Neural cell (in vitro differentiated cells): ENCODE data around the gene GJB2.

ENCODE experiments used
- CTCF ChIP-seq: fragments of 450-650 bp; IDR thresholded peaks from 2 replicates; pipeline ENCODE4 v1.5.1; 2014; ENCODE audit warnings: antibody characterized with exemption, mild to moderate bottlenecking, moderate library complexity; ENCODE audit not compliant: poor library complexity, severe bottlenecking
- EP300 ChIP-seq: fragments of 450-650 bp; conservative IDR thresholded peaks from 2 replicates; pipeline ENCODE4 v1.6.1; 2014; ENCODE audit warnings: antibody characterized with exemption, mild to moderate bottlenecking, moderate library complexity; ENCODE audit not compliant: poor library complexity, severe bottlenecking
- EZH2 ChIP-seq: fragments of 200-600, 300-800 bp; shearing (Covaris generic), sonication (generic); IDR thresholded peaks from 2 replicates; pipeline ENCODE4 v1.6.1; 2014; ENCODE audit warnings: antibody characterized with exemption, low read length, borderline replicate concordance, mild to moderate bottlenecking; ENCODE audit not compliant: insufficient read depth, poor library complexity, severe bottlenecking
- POLR2AphosphoS5 ChIP-seq: IDR thresholded peaks from 2 replicates; pipeline ENCODE4 v1.6.1; 2012
- REST ChIP-seq: IDR thresholded peaks from 2 replicates; pipeline ENCODE4 v1.6.1; 2012; ENCODE audit warnings: borderline replicate concordance
- SMC3 ChIP-seq: fragments of 450-650 bp; conservative IDR thresholded peaks from 2 replicates; pipeline ENCODE4 v1.6.1; 2014; ENCODE audit warnings: antibody characterized with exemption, mild to moderate bottlenecking, moderate library complexity; ENCODE audit not compliant: poor library complexity
- TAF1 ChIP-seq: IDR thresholded peaks from 2 replicates; pipeline ENCODE4 v1.6.1; 2012; ENCODE audit warnings: low read depth

- TF ChIP-seq EZH2 (no peak), POLR2AphosphoS5 (no peak), CTCF (no peak), EP300 (no peak), TAF1 (no peak), REST (no peak), SMC3 (no peak)
Measured at GRCh38 chr13:20222553-20222952, 29.8 kb upstream of the GJB2 start.
